Fibroblast of skin of left quadriceps (primary cell): ENCODE results near the gene CLEC9A.
"Not testable (repeated sequence)": the region's sequence is repeated elsewhere in the genome, so short reads cannot be mapped to it uniquely, and the experiment has no call there.

Experiments
- DNase-seq, 2 experiments: peaks; one replicate each; pipeline ENCODE4 v3.0.0-alpha.2; 2013; ENCODE audit warnings: low read depth in 2 of 2

Gene CLEC9A

GRCh38 chr12:10030446-10030845, at the start of gene CLEC9A:
CLEC9A (plus strand) TSS chr12:10030682; CDS start chr12:10052688, 22,006 bp downstream.
- no peak for DNase-seq

DNA sequence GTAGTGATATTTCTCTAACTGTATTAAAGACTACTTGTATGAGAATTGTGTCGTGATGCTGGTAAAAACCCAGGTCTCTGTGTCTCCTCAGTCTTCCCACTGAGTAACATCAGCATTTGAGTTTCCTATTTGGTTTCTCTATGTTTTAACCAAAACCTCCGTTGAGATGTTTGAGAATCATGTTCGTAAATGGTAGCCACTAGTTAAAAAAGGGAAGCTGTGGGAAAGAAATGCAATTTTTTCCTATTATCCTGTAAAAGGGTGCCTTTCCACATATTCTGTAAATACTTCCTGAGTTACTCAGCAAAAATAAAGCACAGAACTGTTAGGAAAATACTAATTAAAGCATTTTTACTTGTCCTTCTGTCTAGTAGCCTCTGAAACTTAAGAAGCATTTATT, 38.6 kb upstream of the CLEC9A start:
- DNase-seq: no peak

- no peak for DNase-seq
Measured at GRCh38 chr12:9992296-9992695, 38.2 kb upstream of the CLEC9A start.

GRCh38 chr12:9999016-9999415, 31.5 kb upstream of the CLEC9A start, which contains the start of gene CLEC1B:
CLEC1B (minus strand) TSS chr12:9999121; CDS start chr12:9999100, 21 bp downstream.
- DNase-seq: no peak

GRCh38 chr12:10001171-10001776, 29.2 kb upstream of the CLEC9A start:
- no peak for DNase-seq

DNA sequence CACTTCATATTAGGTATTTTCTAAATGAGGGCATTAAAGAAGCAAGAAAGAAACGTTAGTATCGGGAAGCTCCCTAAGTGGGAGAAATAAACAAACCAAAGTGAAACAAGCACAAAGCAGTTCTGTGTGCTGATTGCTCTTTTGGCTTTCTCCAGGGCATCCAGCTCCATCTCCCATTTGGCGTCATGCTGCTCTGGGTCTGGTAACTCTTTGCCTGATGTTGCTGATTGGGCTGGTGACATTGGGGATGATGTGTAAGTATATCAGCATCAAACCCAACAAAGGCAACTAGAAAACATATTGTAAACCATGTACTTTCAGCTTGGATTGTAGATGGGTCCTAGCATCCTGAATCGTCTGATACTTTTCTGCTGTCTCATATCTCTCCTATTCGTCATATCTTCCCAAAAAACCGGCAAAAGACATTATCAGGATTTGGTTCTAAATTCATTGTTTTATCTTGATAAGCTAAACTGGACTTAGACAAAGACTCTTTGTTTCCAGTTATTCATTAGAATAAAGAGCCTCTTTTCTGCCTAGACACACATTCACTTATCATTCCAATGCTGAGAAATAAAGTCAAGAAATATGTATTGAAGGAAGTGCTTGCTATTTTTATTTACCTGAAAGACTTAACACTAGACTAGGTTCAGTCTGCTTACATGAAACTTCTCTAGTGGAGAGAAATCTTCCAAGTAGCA, 17.7 kb upstream of the CLEC9A start:
- DNase-seq: no peak

DNA sequence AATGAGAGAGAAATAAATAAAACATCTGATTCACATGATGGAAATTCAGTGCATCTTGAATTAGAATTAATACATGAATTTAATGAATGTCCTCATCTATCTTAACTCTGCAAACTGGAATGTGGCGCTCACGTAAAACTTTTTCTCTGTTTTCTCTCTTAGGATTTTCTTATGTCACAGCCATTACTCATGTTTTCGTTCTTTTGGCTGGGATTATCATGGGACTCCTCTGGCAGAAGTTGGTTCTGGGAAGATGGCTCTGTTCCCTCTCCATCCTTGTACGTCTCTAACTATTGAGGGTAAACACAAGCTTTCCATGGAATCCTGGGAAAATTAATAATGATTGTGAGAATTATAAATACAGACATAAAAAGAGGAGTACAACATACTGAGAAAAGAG, 15.0 kb upstream of the CLEC9A start:
- DNase-seq: no peak

DNA sequence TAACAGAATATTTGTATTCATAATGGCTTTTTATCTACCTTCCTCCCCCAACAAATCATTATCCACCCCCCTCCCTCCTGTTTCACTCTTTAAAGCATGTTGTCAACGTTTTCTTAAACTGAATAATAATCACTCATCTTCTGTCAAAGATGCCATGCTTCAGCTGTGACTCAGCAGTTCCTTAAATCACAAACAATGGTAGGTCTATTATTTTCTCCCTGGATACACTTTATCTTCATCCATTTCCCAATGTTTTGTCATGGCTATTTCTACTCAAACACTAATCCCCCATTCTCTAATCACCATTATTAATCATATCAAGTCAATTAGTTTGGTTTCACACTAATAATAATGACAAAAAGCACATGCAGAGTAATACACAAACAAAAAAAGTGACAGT, 13.6 kb upstream of the CLEC9A start:
- no peak for DNase-seq

DNA sequence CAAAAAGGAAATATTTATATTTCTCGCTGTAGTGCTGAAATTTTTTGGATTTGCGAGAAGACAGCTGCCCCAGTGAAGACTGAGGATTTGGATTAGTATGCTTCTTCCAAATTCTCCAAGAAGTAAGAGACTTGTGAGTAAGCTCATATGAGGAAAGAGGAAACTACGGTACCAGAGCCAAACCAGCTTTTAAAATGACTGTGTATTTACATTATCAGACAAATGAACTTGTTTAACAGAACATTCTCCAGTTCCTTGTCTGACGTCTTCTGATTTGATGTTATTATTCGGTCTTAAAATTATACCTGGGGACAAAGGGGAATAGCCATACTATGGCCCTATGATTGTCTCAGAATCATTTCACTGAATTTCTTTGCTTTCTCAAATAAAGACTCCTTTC, 12.1 kb upstream of the CLEC9A start:
- no peak for DNase-seq

DNA sequence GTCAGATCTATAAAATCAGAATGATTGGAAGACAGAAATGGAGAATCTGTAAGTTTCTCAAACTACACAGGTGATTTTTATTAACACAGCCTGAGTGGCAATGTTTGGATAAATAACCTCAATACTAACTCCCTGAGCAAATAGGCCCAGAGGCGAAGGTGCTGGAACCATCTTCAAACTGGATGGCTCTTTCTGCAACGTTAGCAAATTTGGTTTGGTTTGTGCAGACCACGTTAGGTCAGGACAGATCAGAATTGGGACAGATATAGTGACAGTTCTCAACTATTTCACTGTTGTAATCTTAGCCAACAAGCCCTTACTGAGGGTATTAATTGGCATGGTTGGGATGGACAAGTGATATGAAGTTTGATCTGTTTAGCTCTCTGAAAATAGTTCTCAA, 9.1 kb upstream of the CLEC9A start:
- DNase-seq: no peak

- DNase-seq: no peak
Measured at GRCh38 chr12:10025236-10025635, 5.2 kb upstream of the CLEC9A start.

GRCh38 chr12:10026666-10027065, 3.8 kb upstream of the CLEC9A start:
- not testable (repeated sequence) for DNase-seq

DNA sequence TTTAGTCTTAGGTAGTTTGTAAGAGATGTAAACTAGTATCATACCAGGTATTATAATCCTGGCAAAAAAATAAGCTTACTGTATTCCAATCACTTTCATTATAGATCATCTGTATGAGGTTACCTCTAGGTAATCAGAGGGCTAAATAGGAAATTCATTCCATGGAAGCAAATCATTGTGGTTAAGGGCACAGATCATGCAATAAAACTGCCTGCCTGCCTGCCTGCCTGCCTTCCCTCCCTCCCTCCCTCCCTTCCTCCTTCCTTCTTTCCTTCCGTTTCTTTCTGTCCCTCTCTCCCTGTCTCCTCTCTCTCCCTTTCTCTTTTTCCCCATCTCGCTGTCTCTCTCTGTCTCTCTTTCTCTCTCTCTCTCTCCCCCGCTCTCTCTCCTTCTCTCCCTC, 3.2 kb upstream of the CLEC9A start:
- no peak for DNase-seq

GRCh38 chr12:10027721-10028120, 2.8 kb upstream of the CLEC9A start:
- no peak for DNase-seq

- DNase-seq: no peak
Measured at GRCh38 chr12:10031321-10031720, 839 bp downstream of the CLEC9A start.

GRCh38 chr12:10031771-10032175, 1.3 kb downstream of the CLEC9A start:
- peak; percentile 70 to 71 for DNase-seq

DNA sequence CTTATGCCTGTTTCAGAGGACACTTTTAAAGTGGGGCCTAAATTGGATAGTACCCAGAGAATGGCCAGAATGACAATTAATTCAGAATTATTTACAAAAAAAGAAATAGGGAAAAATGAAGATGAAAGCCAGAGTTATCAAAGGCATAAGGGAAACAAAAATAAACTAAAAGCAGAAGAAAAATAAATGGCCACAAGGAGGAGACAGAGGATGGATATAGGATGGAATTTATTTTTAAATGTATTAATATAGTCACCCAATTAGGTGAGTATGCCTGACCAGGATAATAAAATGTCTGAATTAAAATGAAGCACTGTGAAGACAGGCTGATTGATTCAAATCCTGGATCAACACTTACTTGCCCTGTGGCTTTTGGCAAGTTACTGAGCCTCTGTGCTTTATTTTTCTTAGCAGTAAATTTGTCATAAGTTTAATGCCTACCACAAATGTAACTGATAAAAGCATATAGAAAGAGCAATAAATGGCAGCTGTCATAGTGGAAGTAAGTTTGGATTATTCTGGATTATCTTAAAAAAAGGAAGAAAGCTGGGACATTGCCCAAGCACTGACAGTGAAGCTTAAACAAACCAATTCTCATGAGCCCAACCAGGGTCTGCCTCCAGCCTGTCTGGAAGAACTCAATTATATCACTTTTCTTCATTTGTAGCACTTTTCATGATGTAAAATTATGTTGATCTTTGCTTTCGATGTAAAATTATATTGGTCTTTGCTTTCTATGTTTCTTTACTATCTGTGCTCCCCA, 3.5 kb downstream of the CLEC9A start:
- no peak for DNase-seq

GRCh38 chr12:10042167-10042566, 11.7 kb downstream of the CLEC9A start:
- no peak for DNase-seq

DNA sequence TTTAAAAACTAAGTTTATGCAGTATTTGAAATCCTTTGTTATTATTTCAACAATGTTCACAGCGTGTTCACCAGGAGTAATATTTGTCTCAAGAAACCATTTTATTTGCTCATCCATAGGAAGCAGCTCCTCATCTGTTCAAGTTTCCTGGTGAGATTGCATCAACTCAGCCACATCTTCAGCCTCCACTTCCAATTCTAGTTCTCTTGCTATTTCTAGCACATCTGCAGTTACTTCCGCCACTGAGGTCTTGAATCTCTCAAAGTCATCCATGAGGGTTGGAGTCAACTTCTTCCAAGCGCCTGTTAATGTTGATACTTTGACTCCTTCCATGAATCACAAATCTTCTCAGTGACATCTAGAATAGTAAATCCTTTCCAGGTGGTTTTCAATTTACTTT, 18.0 kb downstream of the CLEC9A start:
- no peak for DNase-seq

DNA sequence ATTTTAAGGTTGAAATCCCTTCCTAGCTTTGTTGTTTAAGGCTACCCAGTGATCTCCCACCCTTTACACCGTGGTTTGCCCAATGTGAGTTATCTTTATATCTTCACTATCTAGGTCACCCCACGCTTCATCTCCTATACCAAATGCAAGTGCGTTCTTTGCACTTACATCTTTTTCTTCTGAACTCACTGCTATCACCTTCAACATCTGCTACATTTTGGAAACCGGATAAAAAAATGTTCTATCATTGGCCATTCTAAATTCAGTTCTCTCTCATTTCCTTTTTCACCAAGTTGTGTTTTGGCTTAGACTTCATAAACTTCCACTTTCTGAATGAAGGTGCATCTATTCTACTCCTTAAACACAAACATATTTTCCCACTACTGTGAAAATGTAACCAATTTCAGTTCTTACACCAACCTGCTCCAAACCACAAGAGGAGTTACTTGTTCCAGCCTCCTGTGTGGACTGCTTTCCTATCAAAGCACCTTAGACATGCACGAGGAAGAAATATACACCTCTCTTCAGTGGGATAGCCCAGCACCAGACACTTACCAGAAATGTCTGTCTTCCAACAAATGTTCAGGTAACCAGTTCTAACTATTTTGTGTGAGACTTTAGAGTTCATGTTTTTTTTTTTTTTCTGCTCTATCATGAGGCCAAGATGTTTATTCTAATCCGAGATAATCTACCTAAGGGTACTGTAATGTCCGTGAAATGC, 21.9 kb downstream of the CLEC9A start:
- no peak for DNase-seq

DNA sequence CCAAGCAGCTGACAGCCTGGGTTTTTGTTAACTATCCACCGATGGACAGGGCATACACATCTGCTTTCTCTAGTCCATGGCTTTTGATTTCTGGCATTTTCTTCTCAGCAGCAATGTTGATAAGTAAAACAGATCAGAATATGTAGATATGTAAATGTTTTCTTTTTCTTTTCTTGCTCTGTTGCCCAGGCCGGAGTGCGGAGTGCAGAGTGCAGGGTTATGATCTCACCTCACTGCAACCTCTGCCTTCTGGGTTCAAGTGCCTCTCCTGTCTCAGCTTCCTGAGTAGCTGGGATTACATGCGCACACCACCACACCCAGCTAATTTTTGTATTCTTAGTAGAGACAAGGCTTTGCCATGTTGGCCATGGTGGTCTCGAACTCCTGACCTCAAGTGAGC, 27.9 kb downstream of the CLEC9A start:
- DNase-seq: no peak

- DNase-seq: no peak
Measured at GRCh38 chr12:10065241-10065640, 34.8 kb downstream of the CLEC9A start.
